Fibroblast of peridontal ligament (primary cell): ENCODE data around the gene FTO.
"Not testable (repeated sequence)": the region's sequence is repeated elsewhere in the genome, so short reads cannot be mapped to it uniquely, and the experiment has no call there.

ENCODE experiments used
- DNase-seq: peaks from one replicate; pipeline ENCODE4 v3.0.0-alpha.2; 2010; ENCODE audit errors: extremely low read depth

The FTO gene

GRCh38 chr16:53855511-53855910, 151.6 kb downstream of the FTO start:
- no peak for DNase-seq

- no peak for DNase-seq
Observed at GRCh38 chr16:53859995-53860540, 156.1 kb downstream of the FTO start.

DNA sequence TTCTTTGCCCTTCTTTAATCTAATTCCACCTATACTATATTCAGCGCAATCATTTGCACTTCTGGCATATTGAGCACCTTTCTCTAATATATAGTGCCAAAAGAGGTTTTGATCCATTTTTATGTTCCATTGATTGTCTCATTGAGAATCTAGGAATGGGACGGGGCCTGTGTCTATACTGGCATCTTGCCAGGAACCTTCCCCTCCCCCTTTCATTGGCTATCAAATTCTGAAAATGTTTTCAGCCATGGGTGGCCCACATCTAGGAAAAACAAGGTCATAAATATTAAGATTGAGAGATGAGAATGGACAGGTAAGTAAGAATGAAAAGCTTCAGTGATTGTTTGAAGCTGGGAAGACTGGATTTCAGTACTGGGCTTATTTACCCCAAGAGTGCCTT, 159.9 kb downstream of the FTO start:
- DNase-seq: no peak

- no peak for DNase-seq
Observed at GRCh38 chr16:53864819-53865493, 161.0 kb downstream of the FTO start.

DNA sequence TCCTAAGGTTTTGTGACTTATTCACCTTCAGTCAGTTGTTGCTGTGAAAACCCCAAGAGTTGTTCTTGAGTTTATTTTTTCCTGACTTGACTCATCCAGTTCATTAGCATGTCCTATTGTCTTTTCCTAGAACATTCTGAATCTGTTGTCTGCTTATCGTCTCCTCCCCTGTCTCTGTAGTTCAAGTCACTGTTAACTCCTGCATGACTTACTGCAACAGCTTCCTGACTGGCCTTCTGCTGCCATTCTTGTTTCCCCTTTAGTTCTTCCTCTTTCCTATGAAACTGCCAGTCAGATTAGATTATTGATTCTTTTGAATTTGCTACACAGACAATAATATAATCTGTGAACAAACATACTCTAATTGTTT, 161.5 kb downstream of the FTO start:
- DNase-seq: no peak

DNA sequence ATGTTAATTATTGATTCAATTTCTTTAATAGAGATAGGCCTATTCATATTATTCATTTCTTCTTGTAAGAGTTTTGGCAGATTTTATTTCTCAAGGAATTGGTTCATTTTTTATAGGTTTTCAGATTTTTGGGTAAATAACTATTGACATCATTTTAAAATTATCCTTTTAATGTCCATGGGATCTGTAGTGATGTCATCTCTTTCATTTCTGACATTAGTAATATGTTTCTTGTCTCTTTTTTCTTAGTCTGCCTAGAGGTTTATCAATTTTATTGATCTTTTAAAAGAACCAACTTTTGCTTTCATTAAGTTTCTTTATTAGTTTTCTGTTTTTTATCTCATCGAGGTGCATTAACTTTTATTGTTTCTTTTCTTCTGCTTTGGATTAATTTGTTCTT, 162.6 kb downstream of the FTO start:
- DNase-seq: no peak

- no peak for DNase-seq
Observed at GRCh38 chr16:53870831-53871230, 166.9 kb downstream of the FTO start.

GRCh38 chr16:53872248-53873221, 168.6 kb downstream of the FTO start:
- DNase-seq: peak; percentile 93

DNA sequence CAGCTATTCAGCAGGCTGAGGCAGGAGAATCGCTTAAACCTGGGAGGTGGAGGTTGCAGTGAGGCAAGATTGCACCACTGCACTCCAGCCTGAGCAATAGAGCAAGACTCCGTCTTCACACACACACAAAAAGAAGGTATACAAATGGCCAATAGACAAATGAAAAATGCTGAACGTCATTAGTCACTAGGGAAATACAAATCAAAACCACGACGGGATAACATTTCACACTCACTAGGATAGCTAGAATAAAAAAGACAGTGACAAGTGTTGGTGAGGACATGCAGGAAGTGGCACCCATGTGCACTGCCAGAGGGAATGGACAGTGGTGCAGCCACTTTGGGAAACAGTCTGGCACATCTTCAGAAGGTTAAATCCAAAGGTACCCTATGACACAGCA, 172.9 kb downstream of the FTO start:
- DNase-seq: no peak

GRCh38 chr16:53878216-53878615, 174.3 kb downstream of the FTO start:
- no peak for DNase-seq

- DNase-seq: peak; percentile 79
Observed at GRCh38 chr16:53881371-53881770, 177.4 kb downstream of the FTO start.

DNA sequence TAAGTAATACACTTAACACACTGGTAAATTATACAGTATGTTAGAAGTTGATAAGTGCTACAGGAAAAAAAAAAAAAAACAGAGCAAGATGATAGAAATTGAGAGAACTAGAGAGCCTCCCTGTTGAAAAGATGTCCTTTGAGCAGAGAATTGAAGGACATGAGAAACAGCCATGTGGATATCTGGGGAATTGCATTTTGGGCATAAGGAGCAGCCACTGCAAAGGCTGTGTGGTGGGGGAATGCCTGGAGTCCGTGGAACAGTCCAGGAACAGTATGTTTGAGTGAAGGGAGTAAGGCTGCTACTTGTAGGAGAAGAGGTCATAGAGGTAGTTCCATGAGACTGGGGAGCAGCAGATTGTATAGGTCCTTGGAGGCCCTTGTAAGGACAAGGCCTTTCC, 178.4 kb downstream of the FTO start:
- no peak for DNase-seq

DNA sequence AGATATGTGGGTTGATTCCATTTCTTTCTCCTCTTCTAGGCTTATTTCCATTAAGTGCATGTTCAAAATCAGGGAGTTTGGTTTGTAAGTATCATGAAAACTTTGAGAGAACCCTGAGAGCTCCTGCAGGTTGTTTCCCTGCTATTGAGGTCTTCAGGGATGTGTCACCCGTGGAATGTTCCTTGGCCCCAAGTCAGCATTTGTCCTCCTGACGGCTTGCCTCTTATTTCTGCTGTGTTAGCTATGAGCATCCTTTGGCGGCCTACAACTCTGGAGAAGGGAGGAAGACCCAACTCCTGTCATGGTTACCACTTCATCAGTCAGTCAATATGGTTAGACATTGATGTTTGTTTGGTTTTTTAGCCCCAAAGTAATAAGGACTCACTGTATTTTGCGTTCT, 180.8 kb downstream of the FTO start:
- DNase-seq: no peak

DNA sequence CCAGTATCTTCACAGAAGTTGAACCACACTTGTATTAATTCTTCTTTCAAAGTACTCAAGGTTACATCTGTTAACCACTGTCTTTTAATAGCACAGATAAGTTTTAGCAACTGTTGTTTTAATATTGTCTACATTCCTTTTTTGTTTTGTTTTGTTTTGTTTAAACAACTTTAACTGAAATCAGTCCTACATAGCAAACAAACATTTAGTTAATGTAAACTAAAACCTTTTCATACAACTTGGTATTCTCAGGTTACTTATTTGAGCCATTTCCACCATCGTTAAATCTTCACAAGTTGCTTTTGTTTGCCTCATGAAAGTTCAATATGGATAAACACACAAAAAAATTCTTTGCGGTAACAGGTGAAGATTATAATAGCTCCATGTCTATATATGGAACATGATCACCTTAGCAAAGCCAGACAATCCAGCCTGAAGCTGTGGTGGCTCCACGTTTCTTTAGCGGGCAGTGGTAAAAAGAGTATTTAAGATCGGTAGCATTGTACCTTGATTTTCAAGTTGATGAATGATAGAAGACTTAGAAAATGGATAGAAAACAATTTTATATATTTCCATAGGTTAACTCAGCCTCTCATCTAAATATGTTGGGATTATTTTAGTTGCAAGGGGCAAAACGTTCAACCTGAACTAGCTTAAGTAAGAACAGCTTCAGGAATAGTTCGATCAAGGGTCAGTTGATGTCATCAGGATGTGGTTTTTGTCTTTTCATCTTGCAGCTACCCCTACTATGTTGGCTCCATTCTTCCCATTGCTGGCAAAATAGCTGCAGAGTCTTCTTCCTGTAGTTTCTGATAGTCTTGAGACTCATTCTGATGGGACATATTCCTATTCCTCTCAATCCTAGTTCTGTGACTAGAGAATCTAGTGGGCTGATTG, 182.8 kb downstream of the FTO start:
- DNase-seq: no peak

DNA sequence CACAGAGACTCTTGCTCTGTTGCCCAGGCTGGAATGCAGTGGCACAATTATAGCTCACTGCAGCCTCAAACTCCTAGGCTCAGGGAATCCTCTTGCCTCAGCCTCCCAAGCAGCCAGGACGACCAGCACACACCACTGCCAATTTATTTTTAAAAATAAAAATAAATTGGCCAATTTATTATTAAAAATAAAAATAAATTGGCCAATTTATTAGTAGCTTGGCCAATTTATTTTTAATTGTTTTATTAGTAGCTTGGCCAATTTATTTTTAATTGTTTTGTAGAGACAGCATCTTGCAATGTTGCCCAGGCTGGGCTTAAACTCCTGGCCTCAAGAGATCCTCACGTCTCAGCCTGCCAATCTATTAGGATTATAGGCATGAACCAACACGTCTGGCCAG, 184.3 kb downstream of the FTO start:
- DNase-seq: no peak

DNA sequence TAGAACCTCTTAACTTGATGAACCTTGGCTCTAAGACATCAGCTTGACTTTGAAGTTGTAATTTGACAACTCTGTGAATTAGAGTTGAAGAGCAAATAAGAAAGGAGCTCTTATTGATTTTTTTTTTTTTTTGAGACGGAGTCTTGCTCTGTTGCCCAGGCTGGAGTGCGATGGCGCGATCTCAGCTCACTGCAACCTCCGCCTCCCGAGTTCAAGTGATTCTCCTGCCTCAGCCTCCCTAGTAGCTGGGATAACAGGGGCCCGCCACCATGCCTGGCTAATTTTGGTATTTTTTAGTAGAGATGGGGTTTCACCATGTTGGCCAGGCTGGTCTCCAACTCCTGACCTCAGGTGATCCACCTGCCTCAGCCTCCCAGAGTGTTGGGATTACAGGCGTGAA, 186.9 kb downstream of the FTO start:
- DNase-seq: not testable (repeated sequence)

- no peak for DNase-seq
Observed at GRCh38 chr16:53891409-53892139, 187.6 kb downstream of the FTO start.

GRCh38 chr16:53892155-53892554, 188.2 kb downstream of the FTO start:
- DNase-seq: peak; percentile 92

- DNase-seq: peak; percentile 78
Observed at GRCh38 chr16:53893731-53894435, 189.9 kb downstream of the FTO start.

DNA sequence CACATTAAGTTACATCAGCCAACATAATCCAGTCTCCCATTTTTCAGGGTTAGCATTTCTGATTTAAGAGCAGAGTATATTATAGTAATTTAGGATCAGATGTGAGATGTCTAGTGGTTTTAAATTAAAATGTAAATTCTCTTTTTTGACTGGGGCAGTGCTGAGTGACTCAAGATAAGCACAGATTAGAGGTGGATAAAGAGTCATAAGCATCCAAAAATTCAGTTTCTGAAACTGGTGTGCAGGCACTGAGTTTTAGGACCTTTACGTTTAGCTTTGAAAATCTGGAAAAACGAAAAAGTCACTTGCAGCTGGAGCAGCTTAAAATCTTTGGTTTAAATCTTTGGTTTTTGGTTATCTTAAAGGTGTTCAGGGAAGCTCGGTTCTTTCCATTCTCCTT, 190.7 kb downstream of the FTO start:
- no peak for DNase-seq

GRCh38 chr16:53895433-53895832, 191.5 kb downstream of the FTO start:
- no peak for DNase-seq
